Measurements from ENCODE around the gene ADGRG4.

GRCh38 chrX:136347706-136348105, 46.9 kb downstream of the ADGRG4 start:
- TF ChIP-seq CTCF (IDR thresholded peaks at IDR 0.05) (no peak), ZNF512 (CRISPR knock-in tag; IDR thresholded peaks at IDR 0.05; ENCODE audit: borderline replicate concordance) (no peak), GRHL2 (CRISPR knock-in tag; IDR thresholded peaks at IDR 0.05; ENCODE audit: insufficient replicate concordance, severe bottlenecking) (no peak), ATF2 (CRISPR knock-in tag; IDR thresholded peaks at IDR 0.05; ENCODE audit: borderline replicate concordance, low read depth) (no peak), E2F5 (CRISPR knock-in tag; IDR thresholded peaks at IDR 0.05) (no peak), ATF1 (CRISPR knock-in tag; IDR thresholded peaks at IDR 0.05) (no peak), MAX (CRISPR knock-in tag; IDR thresholded peaks at IDR 0.05) (no peak), USF2 (CRISPR knock-in tag; IDR thresholded peaks at IDR 0.05) (no peak)

All from WTC11 (cell line).